Measurements from ENCODE around the gene LDLRAD3. TPM values are rescaled to one million over a fixed set of nuclear protein-coding genes. Genes with fewer than 3 reads are reported as not detected.
"Not testable (repeated sequence)": the region's sequence is repeated elsewhere in the genome, so short reads cannot be mapped to it uniquely, and the experiment has no call there.

LDLRAD3 gene
- total and polyA plus RNA-seq, 4 experiments from 2014 or later = not detected

DNA sequence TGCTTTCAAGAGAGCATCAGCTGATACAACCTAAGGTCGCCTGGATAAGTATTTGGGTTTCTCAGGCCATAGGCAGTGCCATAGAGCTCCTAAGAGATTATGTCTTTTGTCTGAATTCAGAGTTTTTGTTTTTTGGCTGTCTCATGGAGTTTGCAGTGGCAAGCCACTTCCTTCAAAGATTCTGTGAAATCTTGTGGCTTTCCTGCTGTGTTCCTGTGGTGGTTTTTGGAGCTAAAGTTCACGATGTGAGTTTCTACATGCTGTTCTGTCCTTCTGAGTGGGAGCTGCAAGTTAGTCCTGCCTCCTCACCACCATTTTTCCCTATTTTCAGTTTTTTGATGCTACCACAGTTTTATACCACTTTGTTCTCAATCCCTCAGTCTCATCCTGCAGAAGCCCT, 234.0 kb downstream of the LDLRAD3 start:
- CTCF ChIA-PET (ENCODE audit: partially characterized antibody) = no interaction called here
- Histone ChIP-seq H3K36me3 (ENCODE audit: insufficient read depth, low read length) (no peaks in the 10 kb centered on the region), H3K4me3 (ENCODE audit: low read length in 2 of 2) (no peak overlapping the region), H3K9me3 (ENCODE audit: control insufficient read depth in 1 of 2, low read length in 2 of 2) (no peaks in the 10 kb centered on the region), H3K4me1 (ENCODE audit: insufficient read depth, low read length) (no peaks in the 10 kb centered on the region), H3K27me3 (ENCODE audit: insufficient read depth, low read length) (no peaks in the 10 kb centered on the region), H3K27ac (ENCODE audit: low read depth, low read length) (no peak overlapping the region)
- Mint-ChIP-seq H3K27ac (peak overlapping the region in 1 of 7 donors; percentile 45), H3K27me3 (peaks cover 16 to 21% of the 10 kb centered on the region in 2 donors), H3K4me1 (peaks cover 0 to 5% (median 1%) of the 10 kb centered on the region in 4 donors), H3K36me3 (no peaks in the 10 kb centered on the region), H3K9me3 (peaks cover 0 to 7% (median 0%) of the 10 kb centered on the region in 8 donors), H3K4me3 (no peak overlapping the region)
- POLR2A ChIA-PET (ENCODE audit: partially characterized antibody) = no interaction called here
- intact Hi-C loops (cut with micrococcal nuclease) = no loop called here
- DNase-seq = no peak

DNA sequence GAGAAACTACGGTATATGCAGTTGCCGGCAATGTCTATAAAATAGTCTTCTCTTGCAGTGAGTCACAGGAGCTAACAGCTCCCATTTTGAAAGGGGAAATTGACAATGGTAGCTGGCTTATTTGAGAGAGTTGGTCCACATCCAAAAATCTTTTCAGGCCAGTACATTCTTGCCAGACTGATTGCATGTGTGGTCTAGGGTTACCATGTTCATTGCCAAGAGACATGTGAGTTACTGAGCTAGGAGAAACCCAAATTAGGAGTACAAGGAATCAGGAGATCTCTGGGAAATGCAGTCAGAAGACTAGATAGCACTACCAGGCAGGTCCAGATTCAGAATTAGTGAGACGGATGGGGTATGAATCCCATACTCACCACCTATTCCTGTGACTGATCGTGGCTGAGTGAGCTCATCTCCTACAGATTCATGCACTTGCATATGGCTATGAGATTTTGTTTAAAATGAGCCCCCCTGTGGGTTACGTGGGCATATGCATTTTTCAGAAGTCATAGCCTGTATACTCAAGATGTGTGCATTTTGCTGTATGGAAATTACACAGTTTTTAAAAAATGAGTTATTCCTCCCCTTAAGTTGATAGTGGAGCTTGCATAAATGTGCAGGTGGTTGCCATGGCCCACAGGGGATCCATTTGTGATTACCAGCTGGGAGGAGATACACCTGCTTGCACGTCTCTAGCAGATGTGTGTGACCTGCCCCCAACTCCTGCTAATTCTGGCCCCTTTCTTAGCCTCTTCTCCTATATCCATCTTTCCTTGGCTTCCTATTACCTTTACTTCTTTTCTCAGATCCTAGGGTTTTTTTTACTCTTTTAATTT, 242.7 kb downstream of the LDLRAD3 start:
- Mint-ChIP-seq H3K4me1 (no peaks in the 10 kb centered on the region), H3K36me3 (no peaks in the 10 kb centered on the region), H3K9me3 (peaks cover 0 to 8% (median 0%) of the 10 kb centered on the region in 8 donors), H3K4me3 (no peak overlapping the region), H3K27ac (no peak overlapping the region), H3K27me3 (no peaks in the 10 kb centered on the region)
- Histone ChIP-seq H3K27ac (ENCODE audit: low read depth, low read length) (no peak overlapping the region), H3K9me3 (ENCODE audit: control insufficient read depth in 1 of 2, low read length in 2 of 2) (no peaks in the 10 kb centered on the region), H3K36me3 (ENCODE audit: insufficient read depth, low read length) (no peaks in the 10 kb centered on the region), H3K4me3 (ENCODE audit: low read length in 2 of 2) (no peak overlapping the region), H3K4me1 (ENCODE audit: insufficient read depth, low read length) (no peaks in the 10 kb centered on the region), H3K27me3 (ENCODE audit: insufficient read depth, low read length) (no peaks in the 10 kb centered on the region)
- intact Hi-C loops (cut with micrococcal nuclease) = no loop called here
- CTCF ChIA-PET (ENCODE audit: partially characterized antibody) = no interaction called here
- POLR2A ChIA-PET (ENCODE audit: partially characterized antibody) = no interaction called here
- DNase-seq = no peak

DNA sequence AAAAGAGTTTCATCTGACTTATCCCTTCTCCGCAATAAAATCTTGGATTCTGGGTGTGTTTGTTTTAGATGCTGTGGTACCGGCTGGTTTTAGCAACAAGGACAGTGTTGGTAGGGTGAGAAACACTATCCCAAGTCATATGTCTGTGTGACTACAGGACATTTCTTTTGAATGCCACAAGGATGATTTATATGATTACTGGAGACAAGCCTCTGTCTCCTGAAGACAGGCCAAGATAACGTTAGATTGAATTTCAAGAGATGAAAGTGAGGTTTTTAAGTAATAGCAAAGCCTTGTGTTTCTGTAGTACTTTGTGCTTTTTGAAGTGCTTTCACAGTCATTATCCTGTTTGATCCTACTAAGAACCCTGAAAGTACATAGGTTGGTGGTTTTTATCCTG, 243.8 kb downstream of the LDLRAD3 start:
- H3K27me3 ChIP-seq (ENCODE audit: insufficient read depth, low read length) = no peaks in the 10 kb centered on the region
- no peak overlapping the region for H3K4me3 Mint-ChIP-seq
- no peaks in the 10 kb centered on the region for H3K36me3 ChIP-seq (ENCODE audit: insufficient read depth, low read length)
- H3K9me3 Mint-ChIP-seq = peaks cover 0 to 8% (median 0%) of the 10 kb centered on the region in 8 donors
- H3K27me3 Mint-ChIP-seq = no peaks in the 10 kb centered on the region
- H3K27ac Mint-ChIP-seq = no peak overlapping the region
- no peaks in the 10 kb centered on the region for H3K36me3 Mint-ChIP-seq
- no peaks in the 10 kb centered on the region for H3K4me1 Mint-ChIP-seq
- intact Hi-C loops (cut with micrococcal nuclease) = no loop called here
- no peaks in the 10 kb centered on the region for H3K4me1 ChIP-seq (ENCODE audit: insufficient read depth, low read length)
- CTCF ChIA-PET (ENCODE audit: partially characterized antibody) = no interaction called here
- no peaks in the 10 kb centered on the region for H3K9me3 ChIP-seq (ENCODE audit: control insufficient read depth in 1 of 2, low read length in 2 of 2)
- H3K27ac ChIP-seq (ENCODE audit: low read depth, low read length) = no peak overlapping the region
- no peak overlapping the region for H3K4me3 ChIP-seq (ENCODE audit: low read length in 2 of 2)
- POLR2A ChIA-PET (ENCODE audit: partially characterized antibody) = no interaction called here
- DNase-seq = no peak

DNA sequence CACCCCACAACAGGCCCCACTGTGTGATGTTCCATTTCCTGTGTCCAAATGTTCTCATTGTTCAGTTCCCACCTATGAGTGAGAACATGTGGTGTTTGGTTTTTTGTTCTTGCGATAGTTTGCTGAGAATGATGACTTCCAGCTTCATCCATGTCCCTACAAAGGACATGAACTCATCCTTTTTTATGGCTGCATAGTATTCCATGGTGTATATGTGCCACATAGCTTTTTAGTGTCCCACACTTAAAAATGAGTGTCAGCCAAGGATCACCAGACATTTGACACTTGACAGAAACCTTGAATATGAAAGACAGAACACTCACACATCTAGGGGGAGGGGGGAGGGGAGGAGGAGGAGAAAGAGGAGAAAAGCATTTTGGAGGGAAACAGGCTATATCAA, 245.9 kb downstream of the LDLRAD3 start:
- DNase-seq; H3K27ac Mint-ChIP-seq; H3K4me3 Mint-ChIP-seq; H3K9me3 ChIP-seq (ENCODE audit: control insufficient read depth in 1 of 2, low read length in 2 of 2); H3K4me3 ChIP-seq (ENCODE audit: low read length in 2 of 2); H3K4me1 Mint-ChIP-seq; H3K27me3 Mint-ChIP-seq; H3K36me3 ChIP-seq (ENCODE audit: insufficient read depth, low read length); intact Hi-C loops (cut with micrococcal nuclease); H3K36me3 Mint-ChIP-seq; H3K9me3 Mint-ChIP-seq; H3K27ac ChIP-seq (ENCODE audit: low read depth, low read length); H3K4me1 ChIP-seq (ENCODE audit: insufficient read depth, low read length); POLR2A ChIA-PET (ENCODE audit: partially characterized antibody); H3K27me3 ChIP-seq (ENCODE audit: insufficient read depth, low read length): not testable (repeated sequence)
- CTCF ChIA-PET (ENCODE audit: partially characterized antibody) = interaction anchor here (1.1 kb wide), 1 partner anchor 25 kb away, joined by 3 read pairs; no protein-coding TSS in a partner anchor

DNA sequence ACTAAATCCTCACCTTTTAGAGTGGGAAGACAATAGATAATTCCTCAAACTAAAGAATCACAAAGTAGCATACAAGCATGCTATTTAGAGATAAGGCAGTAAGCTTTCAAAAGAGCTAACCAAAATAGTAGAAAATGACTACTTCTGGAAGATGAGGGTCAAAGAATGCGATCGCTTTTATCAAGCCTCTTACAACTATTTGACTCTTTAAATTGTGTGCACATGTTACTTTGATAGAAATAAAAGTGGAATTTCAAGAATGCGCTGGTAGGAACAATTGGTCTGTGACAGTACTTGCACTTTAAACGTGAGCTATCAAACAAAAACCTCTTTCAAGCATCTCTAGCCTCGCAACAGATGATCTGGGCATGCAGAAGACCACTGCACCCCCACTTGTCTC, 248.1 kb downstream of the LDLRAD3 start:
- ChIA-PET CTCF (ENCODE audit: partially characterized antibody) (no interaction called here), POLR2A (ENCODE audit: partially characterized antibody) (no interaction called here)
- Mint-ChIP-seq H3K27ac (no peak overlapping the region), H3K27me3 (no peaks in the 10 kb centered on the region), H3K36me3 (no peaks in the 10 kb centered on the region), H3K9me3 (peaks cover 0 to 8% (median 0%) of the 10 kb centered on the region in 8 donors), H3K4me3 (no peak overlapping the region), H3K4me1 (no peaks in the 10 kb centered on the region)
- no peaks in the 10 kb centered on the region for H3K36me3 ChIP-seq (ENCODE audit: insufficient read depth, low read length)
- H3K27ac ChIP-seq (ENCODE audit: low read depth, low read length) = no peak overlapping the region
- DNase-seq = no peak
- H3K4me3 ChIP-seq (ENCODE audit: low read length in 2 of 2) = no peak overlapping the region
- H3K9me3 ChIP-seq (ENCODE audit: control insufficient read depth in 1 of 2, low read length in 2 of 2) = no peaks in the 10 kb centered on the region
- no peaks in the 10 kb centered on the region for H3K4me1 ChIP-seq (ENCODE audit: insufficient read depth, low read length)
- intact Hi-C loops (cut with micrococcal nuclease) = no loop called here
- H3K27me3 ChIP-seq (ENCODE audit: insufficient read depth, low read length) = no peaks in the 10 kb centered on the region

DNA sequence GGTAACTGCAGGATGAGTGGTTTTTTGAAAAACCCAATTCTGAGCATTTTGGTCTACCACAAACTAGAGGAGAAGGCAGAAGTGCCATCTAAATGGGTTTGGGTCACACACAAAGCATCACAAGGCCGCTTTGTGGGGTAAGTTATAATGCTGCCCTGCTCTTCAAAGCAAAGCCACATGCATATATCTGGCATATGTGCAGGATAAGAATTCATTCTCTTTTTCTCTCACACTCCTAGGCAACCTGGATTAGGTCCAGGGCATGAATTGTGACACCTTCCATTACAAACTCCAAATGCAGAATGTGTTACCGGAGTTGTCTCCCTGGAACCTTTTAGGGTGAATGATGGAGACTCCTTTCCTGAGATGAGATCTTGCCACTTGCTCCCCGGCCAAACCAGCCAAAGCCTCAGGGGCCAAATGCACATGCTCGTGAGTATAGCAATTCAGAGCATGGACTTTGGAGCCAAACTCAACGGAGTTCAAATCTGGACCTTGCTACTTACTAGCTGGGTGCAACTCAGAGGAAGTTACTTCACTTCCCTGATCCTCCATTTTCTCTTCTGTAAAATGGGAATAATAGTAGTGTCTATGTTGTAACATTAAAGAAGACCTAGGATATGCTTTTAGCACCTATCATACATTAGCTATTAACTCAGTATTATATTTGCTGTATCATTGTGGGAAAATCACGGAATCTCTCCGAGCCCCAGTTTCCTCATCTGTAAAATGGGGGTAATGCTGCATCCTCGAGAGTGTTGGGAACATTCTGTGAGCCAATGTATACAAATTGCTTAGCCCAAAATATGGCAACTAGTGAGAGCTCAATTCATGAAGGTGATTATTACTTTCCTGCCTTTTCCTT, 248.8 kb downstream of the LDLRAD3 start:
- Histone ChIP-seq H3K27me3 (ENCODE audit: insufficient read depth, low read length) (no peaks in the 10 kb centered on the region), H3K27ac (ENCODE audit: low read depth, low read length) (no peak overlapping the region), H3K4me1 (ENCODE audit: insufficient read depth, low read length) (no peaks in the 10 kb centered on the region), H3K4me3 (ENCODE audit: low read length in 2 of 2) (no peak overlapping the region), H3K9me3 (ENCODE audit: control insufficient read depth in 1 of 2, low read length in 2 of 2) (no peaks in the 10 kb centered on the region), H3K36me3 (ENCODE audit: insufficient read depth, low read length) (no peaks in the 10 kb centered on the region)
- no peaks in the 10 kb centered on the region for H3K27me3 Mint-ChIP-seq
- no peak overlapping the region for H3K4me3 Mint-ChIP-seq
- CTCF ChIA-PET (ENCODE audit: partially characterized antibody) = no interaction called here
- POLR2A ChIA-PET (ENCODE audit: partially characterized antibody) = no interaction called here
- no peaks in the 10 kb centered on the region for H3K36me3 Mint-ChIP-seq
- DNase-seq = no peak
- peaks cover 0 to 8% (median 0%) of the 10 kb centered on the region in 8 donors for H3K9me3 Mint-ChIP-seq
- no peak overlapping the region for H3K27ac Mint-ChIP-seq
- H3K4me1 Mint-ChIP-seq = no peaks in the 10 kb centered on the region
- intact Hi-C loops (cut with micrococcal nuclease) = no loop called here

DNA sequence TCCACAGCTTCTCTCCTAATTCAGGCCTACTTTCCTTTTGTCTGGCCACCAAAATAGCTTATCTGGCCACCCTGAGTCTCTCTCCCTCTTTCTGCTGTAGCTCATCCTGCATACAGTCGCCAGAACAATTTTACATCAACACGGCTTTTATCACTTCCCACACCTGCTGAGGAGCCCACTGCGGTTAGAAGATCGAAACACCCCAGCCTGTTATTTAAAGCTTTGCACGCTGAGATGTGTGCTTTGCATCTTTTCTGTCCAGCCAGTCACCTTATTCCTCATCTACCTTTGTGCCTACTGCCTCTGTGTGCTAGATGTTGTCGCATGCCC, 249.4 kb downstream of the LDLRAD3 start:
- Histone ChIP-seq H3K27ac (ENCODE audit: low read depth, low read length) (no peak overlapping the region), H3K27me3 (ENCODE audit: insufficient read depth, low read length) (no peaks in the 10 kb centered on the region), H3K4me1 (ENCODE audit: insufficient read depth, low read length) (no peaks in the 10 kb centered on the region), H3K36me3 (ENCODE audit: insufficient read depth, low read length) (no peaks in the 10 kb centered on the region), H3K9me3 (ENCODE audit: control insufficient read depth in 1 of 2, low read length in 2 of 2) (no peaks in the 10 kb centered on the region), H3K4me3 (ENCODE audit: low read length in 2 of 2) (no peak overlapping the region)
- H3K27me3 Mint-ChIP-seq = no peaks in the 10 kb centered on the region
- H3K4me1 Mint-ChIP-seq = no peaks in the 10 kb centered on the region
- POLR2A ChIA-PET (ENCODE audit: partially characterized antibody) = no interaction called here
- no peak overlapping the region for H3K4me3 Mint-ChIP-seq
- intact Hi-C loops (cut with micrococcal nuclease) = no loop called here
- H3K36me3 Mint-ChIP-seq = no peaks in the 10 kb centered on the region
- CTCF ChIA-PET (ENCODE audit: partially characterized antibody) = no interaction called here
- peaks cover 0 to 8% (median 0%) of the 10 kb centered on the region in 8 donors for H3K9me3 Mint-ChIP-seq
- no peak for DNase-seq
- H3K27ac Mint-ChIP-seq = no peak overlapping the region

Measured in CD4-positive, alpha-beta memory T cell (primary cell).